ENCODE measurements around the gene DNM1.
"Not testable (repeated sequence)": the region's sequence is repeated elsewhere in the genome, so short reads cannot be mapped to it uniquely, and the experiment has no call there.

The DNM1 gene

DNA sequence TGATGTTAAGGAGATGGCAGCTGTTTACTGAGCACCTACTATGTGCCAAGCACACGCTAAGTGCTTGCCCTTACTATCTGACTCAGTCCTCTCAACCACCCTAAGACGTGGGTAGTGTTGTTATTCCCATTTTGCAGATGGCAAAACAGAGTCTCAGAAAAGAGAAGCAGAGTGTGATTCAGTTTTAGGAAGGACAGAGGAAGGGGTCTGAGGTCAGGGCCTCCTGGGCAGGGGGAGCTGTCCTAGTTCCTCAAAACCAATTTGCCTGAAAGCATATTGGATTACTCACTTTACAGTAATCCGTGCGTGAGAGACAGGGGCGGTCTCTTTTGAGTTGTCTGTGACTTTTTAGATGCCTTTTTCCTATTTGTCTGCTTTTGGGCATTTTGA is 23.2 kb downstream of the DNM1 start:
- no peak for DNase-seq (ENCODE audit: low read depth)
- TF ChIP-seq, protein P1, sequence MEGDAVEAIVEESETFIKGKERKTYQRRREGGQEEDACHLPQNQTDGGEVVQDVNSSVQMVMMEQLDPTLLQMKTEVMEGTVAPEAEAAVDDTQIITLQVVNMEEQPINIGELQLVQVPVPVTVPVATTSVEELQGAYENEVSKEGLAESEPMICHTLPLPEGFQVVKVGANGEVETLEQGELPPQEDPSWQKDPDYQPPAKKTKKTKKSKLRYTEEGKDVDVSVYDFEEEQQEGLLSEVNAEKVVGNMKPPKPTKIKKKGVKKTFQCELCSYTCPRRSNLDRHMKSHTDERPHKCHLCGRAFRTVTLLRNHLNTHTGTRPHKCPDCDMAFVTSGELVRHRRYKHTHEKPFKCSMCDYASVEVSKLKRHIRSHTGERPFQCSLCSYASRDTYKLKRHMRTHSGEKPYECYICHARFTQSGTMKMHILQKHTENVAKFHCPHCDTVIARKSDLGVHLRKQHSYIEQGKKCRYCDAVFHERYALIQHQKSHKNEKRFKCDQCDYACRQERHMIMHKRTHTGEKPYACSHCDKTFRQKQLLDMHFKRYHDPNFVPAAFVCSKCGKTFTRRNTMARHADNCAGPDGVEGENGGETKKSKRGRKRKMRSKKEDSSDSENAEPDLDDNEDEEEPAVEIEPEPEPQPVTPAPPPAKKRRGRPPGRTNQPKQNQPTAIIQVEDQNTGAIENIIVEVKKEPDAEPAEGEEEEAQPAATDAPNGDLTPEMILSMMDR (conservative IDR thresholded peaks at IDR 0.05; ENCODE audit: control insufficient read depth, insufficient read depth, low read depth, low read length): no peak
- H3K4me3 ChIP-seq (ENCODE audit: control insufficient read depth, low read depth, low read length): no peak overlapping the region

DNA sequence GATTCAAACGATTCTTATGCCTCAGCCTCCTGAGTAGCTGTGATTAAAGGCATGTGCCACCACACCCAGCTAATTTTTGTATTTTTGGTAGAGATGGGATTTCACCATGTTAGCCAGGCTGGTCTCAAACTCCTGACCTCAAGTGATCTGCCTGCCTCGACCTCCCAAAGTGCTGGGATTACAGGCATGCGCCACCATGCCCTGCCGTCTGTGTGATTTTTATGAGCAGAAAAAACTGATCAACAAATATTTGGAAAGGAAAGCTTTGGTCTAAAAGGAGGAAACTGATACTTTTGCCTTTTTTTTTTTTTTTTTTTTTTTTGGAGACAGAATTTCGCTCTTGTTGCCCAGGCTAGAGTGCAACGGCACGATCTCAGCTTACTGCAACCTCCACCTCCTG is 27.7 kb downstream of the DNM1 start:
- not testable (repeated sequence) for H3K4me3 ChIP-seq (ENCODE audit: control insufficient read depth, low read depth, low read length); DNase-seq (ENCODE audit: low read depth)

DNA sequence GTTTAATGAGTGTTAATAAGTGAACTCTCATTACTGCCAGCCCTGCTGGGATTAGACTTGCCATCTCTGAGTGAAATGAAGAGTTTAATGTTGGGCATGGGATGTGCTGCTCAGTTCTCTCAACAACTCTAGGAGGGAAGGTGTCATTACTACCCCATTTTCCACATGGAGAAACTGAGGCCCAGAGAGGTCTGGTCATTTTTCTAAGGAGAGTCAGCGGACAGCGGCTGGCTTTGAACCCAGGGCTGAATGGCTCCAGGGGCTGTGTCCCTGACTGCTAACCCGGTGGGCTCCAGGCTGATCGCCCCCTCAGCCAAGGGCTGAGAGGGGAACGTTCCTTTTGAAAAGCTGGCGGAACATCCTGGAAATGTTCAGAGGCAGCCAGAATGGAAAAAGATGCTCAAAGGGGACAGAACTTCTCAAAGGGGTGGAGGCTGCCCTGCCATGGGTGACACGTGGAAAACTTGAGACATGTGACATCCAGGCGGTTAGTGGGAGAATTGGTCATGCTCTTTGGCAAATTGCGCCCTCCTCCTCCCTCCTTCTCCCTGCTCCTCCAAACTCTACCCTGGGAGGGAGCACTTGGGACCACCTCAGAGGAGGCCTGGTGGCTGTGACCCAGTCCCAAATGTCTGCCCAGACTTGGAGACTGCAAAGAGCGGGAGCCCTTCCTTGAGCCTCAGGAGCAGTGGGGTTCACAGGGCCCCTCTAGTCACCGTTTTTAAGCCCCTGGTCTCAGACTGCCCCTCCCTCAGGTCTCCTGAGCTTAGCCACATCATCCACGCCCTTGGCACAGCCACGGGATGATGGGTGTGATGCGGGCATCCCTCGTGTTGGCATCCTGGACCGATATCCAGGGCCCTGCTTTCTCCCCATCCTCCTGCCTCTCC is 28.7 kb downstream of the DNM1 start:
- no peak overlapping the region for H3K4me3 ChIP-seq (ENCODE audit: control insufficient read depth, low read depth, low read length)
- DNase-seq (ENCODE audit: low read depth): peak; percentile 40
- TF ChIP-seq, protein P1 (conservative IDR thresholded peaks at IDR 0.05; ENCODE audit: control insufficient read depth, insufficient read depth, low read depth, low read length): no peak

DNA sequence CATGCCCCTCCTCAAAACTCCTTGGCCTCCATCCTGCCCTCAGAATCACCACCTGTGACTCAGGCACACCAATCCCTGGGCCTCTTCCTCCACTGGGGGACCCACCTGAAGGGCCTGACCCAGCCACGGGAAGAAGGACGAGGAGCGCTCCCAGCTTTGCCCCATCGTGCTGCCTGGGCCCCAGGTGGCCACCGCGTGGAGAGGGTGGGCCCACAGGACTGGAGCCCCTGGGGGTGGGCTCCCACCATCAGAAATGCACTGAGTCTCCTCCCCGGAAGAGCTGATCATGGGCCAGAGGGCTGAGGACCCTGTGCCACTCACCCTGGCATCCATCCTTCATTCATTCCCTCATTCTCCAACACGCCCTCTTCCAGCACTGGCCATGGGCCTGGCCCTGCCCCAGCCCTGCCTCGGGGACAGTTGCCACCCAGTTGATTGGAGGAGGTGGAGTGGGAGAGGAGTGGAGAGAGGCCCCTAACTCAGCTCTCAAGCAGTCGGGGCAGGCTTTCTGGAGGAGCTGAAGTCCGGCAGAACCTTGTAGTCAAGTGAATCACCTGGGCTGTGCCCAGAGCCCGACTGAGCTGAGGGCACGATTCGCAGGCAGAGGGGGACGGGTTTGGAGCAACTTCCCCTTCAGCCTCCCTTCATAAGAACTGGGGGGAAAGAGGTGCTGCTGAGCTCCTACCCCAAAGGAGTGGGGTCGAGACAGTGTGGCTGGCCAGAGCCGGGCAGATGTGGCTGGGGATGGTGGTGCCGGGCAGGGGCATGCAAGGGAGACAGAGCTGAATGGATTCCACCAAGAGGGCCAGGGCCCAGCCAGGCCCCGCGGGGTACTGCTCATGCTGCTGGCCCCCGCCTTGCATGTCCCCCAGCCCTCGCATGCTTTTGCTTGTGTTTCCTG is 29.6 kb downstream of the DNM1 start:
- TF ChIP-seq, protein P1 (conservative IDR thresholded peaks at IDR 0.05; ENCODE audit: control insufficient read depth, insufficient read depth, low read depth, low read length): no peak
- H3K4me3 ChIP-seq (ENCODE audit: control insufficient read depth, low read depth, low read length): no peak overlapping the region
- DNase-seq (ENCODE audit: low read depth): no peak

DNA sequence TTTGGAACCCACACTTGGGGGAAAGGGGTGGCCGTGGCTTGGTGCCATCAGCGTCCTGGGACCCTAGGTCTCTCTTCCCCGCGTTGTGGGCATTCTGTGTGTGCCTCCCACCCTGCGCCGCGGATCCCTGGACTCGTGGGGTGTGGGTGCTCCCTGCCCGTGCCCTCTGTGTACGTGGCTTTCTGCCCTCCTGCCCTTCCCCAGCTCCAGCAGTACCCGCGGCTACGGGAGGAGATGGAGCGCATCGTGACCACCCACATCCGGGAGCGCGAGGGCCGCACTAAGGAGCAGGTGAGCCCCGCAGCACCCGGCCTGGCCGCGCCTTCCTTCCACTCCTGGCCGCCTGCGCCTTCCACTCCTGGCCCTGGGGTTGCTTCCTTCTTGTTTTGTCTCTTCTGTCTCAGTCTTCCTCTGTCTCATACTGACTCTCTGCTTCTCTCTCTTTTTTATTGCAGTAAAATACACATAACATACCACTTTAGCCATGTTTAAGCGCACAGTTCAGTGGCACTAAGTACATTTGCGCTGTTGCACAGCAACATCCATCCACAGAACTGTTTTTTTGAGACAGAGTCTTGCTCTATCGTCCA is 30.7 kb downstream of the DNM1 start:
- DNase-seq (ENCODE audit: low read depth): no peak
- TF ChIP-seq, protein P1 (conservative IDR thresholded peaks at IDR 0.05; ENCODE audit: control insufficient read depth, insufficient read depth, low read depth, low read length): no peak

DNA sequence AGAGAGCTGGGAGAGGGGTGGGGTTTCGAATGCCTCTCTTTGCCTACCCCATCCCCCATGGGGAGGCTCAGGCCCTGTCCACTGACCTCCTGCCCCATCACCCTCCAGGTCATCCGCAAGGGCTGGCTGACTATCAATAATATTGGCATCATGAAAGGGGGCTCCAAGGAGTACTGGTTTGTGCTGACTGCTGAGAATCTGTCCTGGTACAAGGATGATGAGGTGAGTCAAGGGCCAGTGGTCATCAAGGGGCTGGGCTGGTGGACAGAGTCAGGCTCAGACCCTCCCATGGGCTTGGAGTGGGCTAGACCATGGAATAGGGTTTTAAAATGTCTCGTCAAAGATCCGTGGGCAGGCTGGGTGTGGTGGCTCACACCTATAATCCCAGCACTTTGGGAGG is 38.9 kb downstream of the DNM1 start:
- TF ChIP-seq, protein P1 (conservative IDR thresholded peaks at IDR 0.05; ENCODE audit: control insufficient read depth, insufficient read depth, low read depth, low read length): no peak
- no peak for DNase-seq (ENCODE audit: low read depth)
- no peak overlapping the region for H3K4me3 ChIP-seq (ENCODE audit: control insufficient read depth, low read depth, low read length)

More for the DNA sequence above, 30.7 kb downstream of the DNM1 start:
- no peak overlapping the region for H3K4me3 ChIP-seq (ENCODE audit: control insufficient read depth, low read depth, low read length)
